ENCODE results near the gene CFAP221. TPM values are rescaled to one million over a fixed set of nuclear protein-coding genes. Genes with fewer than 3 reads are reported as not detected.

The CFAP221 gene
- polyA plus RNA-seq, 1 experiment, result 0.12 TPM

GRCh38 chr2:119689218-119689617 lies 145.0 kb downstream of the CFAP221 start:
- H3K4me3 ChIP-seq (ENCODE audit: low read depth, low read length), result no peak overlapping the region
- TF ChIP-seq CTCF (IDR thresholded peaks at IDR 0.05; ENCODE audit: insufficient read depth, low read depth, low read length), result no peak
- POLR2A ChIA-PET, result no interaction called here
- H3K27me3 ChIP-seq (ENCODE audit: control insufficient read depth, insufficient read depth, low read length), result no peaks in the 10 kb centered on the region
- no peaks in the 10 kb centered on the region for H3K36me3 ChIP-seq (ENCODE audit: control insufficient read depth, insufficient read depth, low read length)
- DNase-seq (ENCODE audit: low read depth), result no peak
- CTCF ChIA-PET, result no interaction called here

GRCh38 chr2:119691189-119691588 lies 146.9 kb downstream of the CFAP221 start:
- ChIA-PET CTCF (no interaction called here), POLR2A (no interaction called here)
- H3K4me3 ChIP-seq (ENCODE audit: low read depth, low read length), result no peak overlapping the region
- H3K36me3 ChIP-seq (ENCODE audit: control insufficient read depth, insufficient read depth, low read length), result no peaks in the 10 kb centered on the region
- no peaks in the 10 kb centered on the region for H3K27me3 ChIP-seq (ENCODE audit: control insufficient read depth, insufficient read depth, low read length)
- DNase-seq (ENCODE audit: low read depth), result no peak
- TF ChIP-seq CTCF (IDR thresholded peaks at IDR 0.05; ENCODE audit: insufficient read depth, low read depth, low read length), result no peak

GRCh38 chr2:119691651-119692245 lies 147.5 kb downstream of the CFAP221 start:
- CTCF ChIA-PET, result interaction anchor here (0.8 to 1.6 kb wide), 3 partner anchors 11 to 31 kb away, joined by 3 to 6 read pairs (median 3); partner anchors contain the start of gene TMEM177
- no peak for TF ChIP-seq CTCF (IDR thresholded peaks at IDR 0.05; ENCODE audit: insufficient read depth, low read depth, low read length)
- no peaks in the 10 kb centered on the region for H3K27me3 ChIP-seq (ENCODE audit: control insufficient read depth, insufficient read depth, low read length)
- H3K36me3 ChIP-seq (ENCODE audit: control insufficient read depth, insufficient read depth, low read length), result no peaks in the 10 kb centered on the region
- POLR2A ChIA-PET, result no interaction called here
- no peak overlapping the region for H3K4me3 ChIP-seq (ENCODE audit: low read depth, low read length)
- no peak for DNase-seq (ENCODE audit: low read depth)

- CTCF ChIA-PET, result interaction anchor here (0.8 to 1.6 kb wide), 3 partner anchors 11 to 32 kb away, joined by 3 to 6 read pairs (median 3); partner anchors contain the start of gene TMEM177
Observed at GRCh38 chr2:119692310-119692709, 148.1 kb downstream of the CFAP221 start.

GRCh38 chr2:119692954-119693353 lies 148.7 kb downstream of the CFAP221 start:
- POLR2A ChIA-PET, result no interaction called here
- Histone ChIP-seq H3K4me3 (ENCODE audit: low read depth, low read length) (no peak overlapping the region), H3K27me3 (ENCODE audit: control insufficient read depth, insufficient read depth, low read length) (no peaks in the 10 kb centered on the region), H3K36me3 (ENCODE audit: control insufficient read depth, insufficient read depth, low read length) (no peaks in the 10 kb centered on the region)
- no peak for DNase-seq (ENCODE audit: low read depth)
- TF ChIP-seq CTCF (IDR thresholded peaks at IDR 0.05; ENCODE audit: insufficient read depth, low read depth, low read length), result no peak
- CTCF ChIA-PET, result interaction anchor here (1.6 kb wide), 1 partner anchor 10 kb away, joined by 6 read pairs; no protein-coding TSS in a partner anchor

More at GRCh38 chr2:119692310-119692709, 148.1 kb downstream of the CFAP221 start:
- POLR2A ChIA-PET, result no interaction called here
- Histone ChIP-seq H3K4me3 (ENCODE audit: low read depth, low read length) (no peak overlapping the region), H3K36me3 (ENCODE audit: control insufficient read depth, insufficient read depth, low read length) (no peaks in the 10 kb centered on the region), H3K27me3 (ENCODE audit: control insufficient read depth, insufficient read depth, low read length) (no peaks in the 10 kb centered on the region)
- DNase-seq (ENCODE audit: low read depth), result no peak
- TF ChIP-seq CTCF (IDR thresholded peaks at IDR 0.05; ENCODE audit: insufficient read depth, low read depth, low read length), result no peak

Measured in BJ (cell line).